GM08714 (cell line): ENCODE results near the gene ABCA9.
"Not testable (repeated sequence)": the region's sequence is repeated elsewhere in the genome, so short reads cannot be mapped to it uniquely, and the experiment has no call there.

Experiments
- H3K4me3 ChIP-seq: fragments of 200-500 bp; sonication (Bioruptor generic); 2 replicates; pipeline ENCODE4 v1.5.1; 2014; ENCODE audit warnings: mild to moderate bottlenecking, low read length, inconsistent platforms
- ZNF274 ChIP-seq: IDR thresholded peaks from 2 replicates; pipeline ENCODE4 v1.6.1; 2012; ENCODE audit warnings: mild to moderate bottlenecking, low read depth, low read length

The ABCA9 gene

GRCh38 chr17:68955181-68955841 is 105.4 kb downstream of the ABCA9 start, which contains the start of gene ABCA8:
TSS of gene ABCA8 (minus strand) at chr17:68955392. CDS start at chr17:68942034, 13,358 bp downstream.
- H3K4me3 ChIP-seq: no peak within 1 kb of the TSS

GRCh38 chr17:68954146-68954896 is 106.4 kb downstream of the ABCA9 start:
- no peak for TF ChIP-seq ZNF274
- no peak overlapping the region for H3K4me3 ChIP-seq

More at GRCh38 chr17:68955181-68955841, 105.4 kb downstream of the ABCA9 start, which contains the start of gene ABCA8:
- no peak for TF ChIP-seq ZNF274

DNA sequence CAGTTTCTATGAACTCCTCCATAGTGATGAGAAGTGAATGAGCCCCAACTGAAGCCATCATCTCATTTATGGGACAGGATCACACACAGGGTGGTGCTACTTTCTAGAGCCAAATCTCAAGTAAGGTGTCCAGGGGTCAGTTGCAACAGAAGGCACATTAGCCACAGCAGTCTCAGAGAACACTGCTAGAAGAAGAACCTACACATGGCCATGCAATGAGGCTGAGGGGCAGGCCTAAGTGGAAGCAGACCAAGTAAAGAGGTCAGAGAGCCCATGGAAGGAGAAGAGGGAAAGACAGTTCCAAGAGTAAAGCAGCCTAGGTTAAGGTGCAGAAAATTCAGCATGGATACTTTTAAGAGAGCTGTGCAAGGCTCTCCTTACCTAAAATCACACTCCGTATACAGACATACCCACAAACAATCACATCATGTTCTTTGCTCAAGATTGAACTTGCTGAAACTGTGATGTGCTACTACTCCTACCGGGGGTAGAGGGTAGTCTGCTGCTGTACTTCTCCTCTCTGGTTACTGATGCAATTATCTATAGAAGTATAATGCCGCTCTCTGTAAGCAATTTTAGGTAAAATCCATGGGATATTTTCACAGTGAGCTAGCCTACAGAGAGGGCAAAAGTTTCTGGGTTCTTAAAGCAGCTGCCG is 107.3 kb downstream of the ABCA9 start:
- H3K4me3 ChIP-seq: no peak overlapping the region
- no peak for TF ChIP-seq ZNF274

DNA sequence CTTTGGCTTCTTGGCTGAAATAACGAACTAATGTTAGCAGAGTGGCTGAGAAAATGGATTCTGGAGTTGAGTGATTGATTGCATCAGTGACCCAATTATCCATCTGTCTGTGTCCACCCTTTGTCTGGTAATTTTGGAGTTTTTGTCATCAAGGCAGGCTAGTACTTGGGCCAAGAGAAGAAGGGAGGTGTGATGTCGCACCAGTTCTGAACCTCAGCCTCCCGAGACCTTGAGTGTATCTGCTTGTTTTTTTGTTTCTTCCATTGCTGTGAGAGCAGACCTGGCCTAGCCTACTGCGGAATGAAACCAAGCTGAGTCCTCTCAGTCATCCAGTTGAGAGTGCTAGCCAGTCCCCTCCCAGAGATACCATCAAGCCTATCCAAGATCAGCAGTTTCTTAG is 110.0 kb downstream of the ABCA9 start:
- H3K4me3 ChIP-seq: no peak overlapping the region
- TF ChIP-seq ZNF274: no peak

GRCh38 chr17:68947868-68948267 is 112.9 kb downstream of the ABCA9 start:
- not testable (repeated sequence) for H3K4me3 ChIP-seq

GRCh38 chr17:68944435-68945035 is 116.2 kb downstream of the ABCA9 start:
- TF ChIP-seq ZNF274: no peak
- no peak overlapping the region for H3K4me3 ChIP-seq

DNA sequence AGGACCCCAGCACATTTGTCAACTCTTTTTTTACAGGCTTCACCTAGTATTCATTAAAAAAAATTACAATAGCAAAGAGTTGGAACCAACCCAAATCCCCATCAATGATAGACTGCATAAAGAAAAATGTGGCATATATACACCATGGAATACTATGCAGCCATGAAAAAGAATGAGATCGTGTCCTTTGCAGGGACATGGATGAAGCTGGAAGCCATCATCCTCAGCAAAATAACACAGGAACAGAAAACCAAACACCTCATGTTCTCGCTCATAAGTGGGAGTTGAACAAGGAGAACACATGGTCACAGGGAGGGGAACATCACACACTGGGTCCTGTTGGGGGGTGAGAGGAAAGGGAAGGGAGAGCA is 116.9 kb downstream of the ABCA9 start:
- not testable (repeated sequence) for H3K4me3 ChIP-seq

GRCh38 chr17:68943123-68943811 is 117.5 kb downstream of the ABCA9 start:
- no peak for TF ChIP-seq ZNF274

DNA sequence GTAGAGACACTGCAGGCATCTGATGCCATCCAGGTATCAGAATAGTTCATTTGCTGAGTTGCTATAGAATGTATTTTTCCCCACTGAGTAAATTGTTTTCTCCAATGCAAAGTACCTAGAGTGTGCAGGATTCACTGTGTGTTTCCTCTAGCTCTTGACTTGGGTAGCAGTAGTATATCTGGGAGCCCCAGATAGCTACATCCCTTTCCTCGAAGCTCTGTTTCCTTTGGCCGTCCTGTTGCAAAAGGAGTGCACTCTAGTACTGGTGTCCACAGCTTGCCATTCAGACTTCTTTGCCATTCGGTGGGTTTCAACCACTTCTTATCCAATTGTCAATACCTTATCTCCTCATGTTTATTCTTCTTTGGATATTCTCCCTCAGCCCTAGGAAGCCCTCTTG is 118.3 kb downstream of the ABCA9 start:
- H3K4me3 ChIP-seq: no peak overlapping the region
- TF ChIP-seq ZNF274: no peak

More at GRCh38 chr17:68943123-68943811, 117.5 kb downstream of the ABCA9 start:
- H3K4me3 ChIP-seq: no peak overlapping the region

- H3K4me3 ChIP-seq: no peak overlapping the region
- TF ChIP-seq ZNF274: no peak
These were observed 119.0 kb downstream of the ABCA9 start for GRCh38 chr17:68941761-68942160.

DNA sequence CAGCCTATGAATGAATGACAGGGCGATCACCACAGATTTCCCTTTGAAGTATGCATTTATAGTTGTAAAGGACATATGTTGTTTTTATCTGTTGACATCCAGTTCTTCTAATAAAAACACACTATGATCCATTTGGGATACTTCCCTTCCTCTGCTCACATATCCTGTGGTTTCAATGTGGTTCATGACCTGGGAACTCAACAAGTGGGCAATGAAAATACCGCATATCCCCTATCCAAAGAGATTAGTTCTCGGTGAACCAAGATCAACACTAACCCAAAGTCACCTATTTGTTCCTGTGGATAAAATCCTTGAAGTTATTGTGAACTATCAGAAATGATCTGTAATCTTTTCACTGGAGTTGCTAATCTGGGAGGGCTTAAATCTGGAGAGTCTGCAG is 121.5 kb downstream of the ABCA9 start:
- TF ChIP-seq ZNF274: no peak
- no peak overlapping the region for H3K4me3 ChIP-seq

DNA sequence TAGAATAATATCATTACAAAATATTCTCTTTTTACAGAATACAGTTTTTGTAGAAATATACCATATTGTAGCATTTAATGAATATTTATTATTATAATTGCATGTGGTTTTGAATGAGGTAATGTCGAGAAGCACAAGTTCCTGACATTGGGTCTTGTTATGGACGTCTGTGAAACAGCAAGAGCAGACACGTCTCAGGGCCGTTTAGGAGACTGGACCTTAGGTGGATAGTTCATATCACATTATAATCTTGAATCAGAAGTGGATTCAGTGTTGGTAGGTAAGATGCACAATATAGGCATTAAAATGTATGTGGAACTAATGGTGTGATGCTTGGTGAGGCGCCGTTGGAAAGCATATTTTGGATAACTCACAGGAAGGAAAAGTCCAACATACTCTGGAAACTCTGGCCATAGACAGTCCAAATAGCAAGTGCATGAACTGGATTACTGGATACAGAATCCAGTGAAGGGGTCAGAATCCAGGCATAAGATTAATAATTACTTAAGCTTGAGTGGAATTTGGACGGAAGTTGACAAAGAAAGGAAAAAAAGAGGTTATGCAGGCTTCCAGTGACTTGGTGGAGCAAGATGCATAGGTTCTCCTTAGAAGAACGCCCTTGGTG is 122.7 kb downstream of the ABCA9 start:
- TF ChIP-seq ZNF274: no peak
- H3K4me3 ChIP-seq: no peak overlapping the region

GRCh38 chr17:68927516-68927915 is 133.2 kb downstream of the ABCA9 start:
- no peak for TF ChIP-seq ZNF274
- no peak overlapping the region for H3K4me3 ChIP-seq
